GM23338 (cell line): ENCODE data around the gene CORO2A. TPM values are rescaled to one million over a fixed set of nuclear protein-coding genes. Genes with fewer than 3 reads are reported as not detected.

Experiments
- ATAC-seq: fragments of 200-7000 bp; cut with Tn5 transposase; 3 replicates; pipeline ENCODE4 v1.9.1; 2020
- DNase-seq: peaks from one replicate; pipeline ENCODE4 v3.0.0-alpha.2; 2015; ENCODE audit warnings: low spot score
- H2AFZ ChIP-seq: fragments of 200-600 bp; sonication (generic); 2 replicates; pipeline ENCODE4 v1.8.0; 2016; ENCODE audit warnings: antibody characterized with exemption, mild to moderate bottlenecking, moderate library complexity
- H3F3A ChIP-seq: fragments of 200-600 bp; sonication (generic); replicated peaks from 2 replicates; pipeline ENCODE4 v1.8.0; 2017; ENCODE audit warnings: antibody characterized with exemption, mixed run types, low read depth
- H3K27ac ChIP-seq: fragments of 200-600 bp; sonication (generic); 2 replicates; pipeline ENCODE4 v1.6.1; 2016; ENCODE audit warnings: low read depth
- H3K27me3 ChIP-seq: fragments of 200-600 bp; sonication (generic); 2 replicates; pipeline ENCODE4 v1.8.0; 2016; ENCODE audit warnings: mild to moderate bottlenecking, mixed run types, moderate library complexity; ENCODE audit not compliant: insufficient read depth
- H3K36me3 ChIP-seq: fragments of 200-600 bp; sonication (generic); 2 replicates; pipeline ENCODE4 v1.8.0; 2016; ENCODE audit warnings: mild to moderate bottlenecking; ENCODE audit not compliant: insufficient read depth
- H3K4me1 ChIP-seq: fragments of 200-600 bp; sonication (generic); 2 replicates; pipeline ENCODE4 v1.8.0; 2016; ENCODE audit warnings: mild to moderate bottlenecking, moderate library complexity; ENCODE audit not compliant: insufficient read depth
- H3K4me2 ChIP-seq: fragments of 200-600 bp; sonication (generic); 2 replicates; pipeline ENCODE4 v1.7.1; 2017; ENCODE audit warnings: mixed run types
- H3K4me3 ChIP-seq: fragments of 200-600 bp; sonication (generic); 2 replicates; pipeline ENCODE4 v1.6.1; 2016; ENCODE audit warnings: mixed run types
- H3K79me2 ChIP-seq: fragments of 200-600 bp; sonication (generic); replicated peaks from 2 replicates; pipeline ENCODE4 v1.8.0; 2017; ENCODE audit warnings: mild to moderate bottlenecking; ENCODE audit not compliant: insufficient read depth
- H3K9me2 ChIP-seq: fragments of 200-600 bp; sonication (generic); 2 replicates; pipeline ENCODE4 v1.8.0; 2017; ENCODE audit not compliant: insufficient read depth
- H4K20me1 ChIP-seq: fragments of 200-600 bp; sonication (generic); replicated peaks from 2 replicates; pipeline ENCODE4 v1.8.0; 2017; ENCODE audit warnings: mild to moderate bottlenecking; ENCODE audit not compliant: insufficient read depth
- H3K27ac Mint-ChIP-seq: 2 replicates; pipeline ENCODE4 v1.8.0; 2020; ENCODE audit warnings: inconsistent platforms, mild to moderate bottlenecking, moderate library complexity, mixed read lengths
- H3K27me3 Mint-ChIP-seq: 3 replicates; pipeline ENCODE4 v1.8.0; 2022; ENCODE audit warnings: low read depth, mild to moderate bottlenecking, moderate library complexity, mixed read lengths, inconsistent platforms; ENCODE audit not compliant: insufficient read depth, poor library complexity
- H3K36me3 Mint-ChIP-seq: 3 replicates; pipeline ENCODE4 v1.8.0; 2021; ENCODE audit warnings: low read depth, mild to moderate bottlenecking, inconsistent platforms, moderate library complexity, mixed read lengths
- H3K4me1 Mint-ChIP-seq: 3 replicates; pipeline ENCODE4 v1.8.0; 2020; ENCODE audit warnings: mild to moderate bottlenecking, inconsistent platforms, mixed read lengths
- H3K4me3 Mint-ChIP-seq: 3 replicates; pipeline ENCODE4 v1.8.0; 2021; ENCODE audit warnings: moderate library complexity, mild to moderate bottlenecking, inconsistent platforms, mixed read lengths
- H3K9me3 Mint-ChIP-seq: 3 replicates; pipeline ENCODE4 v1.8.0; 2020; ENCODE audit warnings: moderate library complexity, mild to moderate bottlenecking, inconsistent platforms, mixed read lengths
- CTCF ChIP-seq, 2 experiments: fragments of 200-600 bp in 1 of 2; sonication (generic) in 1 of 2; conservative IDR thresholded peaks; 2 replicates each; pipeline versions ENCODE4 v1.5.1 to v1.6.1; 2016 to 2017; ENCODE audit warnings: antibody characterized with exemption in 2 of 2, low read depth in 2 of 2, mild to moderate bottlenecking in 2 of 2, moderate library complexity in 1 of 2
- ETS1 ChIP-seq: IDR thresholded peaks from 2 replicates; pipeline ENCODE4 v1.6.1; 2016; ENCODE audit warnings: antibody characterized with exemption
- EZH2 ChIP-seq: fragments of 200-600 bp; sonication (generic); IDR thresholded peaks from one replicate; pipeline ENCODE4 v1.8.0; 2017; ENCODE audit warnings: antibody characterized with exemption, mild to moderate bottlenecking, low read depth; ENCODE audit not compliant: unreplicated experiment
- EZH2phosphoT487 ChIP-seq: fragments of 200-600 bp; sonication (generic); IDR thresholded peaks from one replicate; pipeline ENCODE4 v1.8.1; 2018; ENCODE audit warnings: antibody characterized with exemption; ENCODE audit not compliant: unreplicated experiment
- POLR2AphosphoS5 ChIP-seq: IDR thresholded peaks from 2 replicates; pipeline ENCODE4 v1.6.1; 2016; ENCODE audit warnings: antibody characterized with exemption, low read depth
- REST ChIP-seq: IDR thresholded peaks from one replicate; pipeline ENCODE4 v1.6.1; 2018; ENCODE audit warnings: antibody characterized with exemption; ENCODE audit not compliant: unreplicated experiment
- STAT1 ChIP-seq: IDR thresholded peaks from one replicate; pipeline ENCODE4 v1.6.1; 2016; ENCODE audit warnings: antibody characterized with exemption; ENCODE audit not compliant: unreplicated experiment
- ZNF331 ChIP-seq: fragments of 250-450 bp; sonication (Bioruptor Pico); IDR thresholded peaks from 2 replicates; pipeline ENCODE4 v1.5.0; 2020; ENCODE audit warnings: low read depth, mild to moderate bottlenecking, moderate library complexity
- polyA plus RNA-seq: library from polyadenylated mRNA; unstranded; fragments of >200 nt; fragmentation: Nextera tagmentation; extraction: Ambion mirVana; gene quantifications from 2 replicates; pipeline ENCODE4 v1.2.1, GENCODE V29; 2016
- total RNA-seq: library from RNA; depleted of rRNA; stranded (reverse); fragments of >200 nt; shearing (Covaris generic); gene quantifications from 2 replicates; pipeline ENCODE4 v1.2.3, GENCODE V29; 2014

Gene CORO2A
- total and polyA plus RNA-seq, 2 experiments from 2014 or later = 12.9 to 27.6 TPM

DNA sequence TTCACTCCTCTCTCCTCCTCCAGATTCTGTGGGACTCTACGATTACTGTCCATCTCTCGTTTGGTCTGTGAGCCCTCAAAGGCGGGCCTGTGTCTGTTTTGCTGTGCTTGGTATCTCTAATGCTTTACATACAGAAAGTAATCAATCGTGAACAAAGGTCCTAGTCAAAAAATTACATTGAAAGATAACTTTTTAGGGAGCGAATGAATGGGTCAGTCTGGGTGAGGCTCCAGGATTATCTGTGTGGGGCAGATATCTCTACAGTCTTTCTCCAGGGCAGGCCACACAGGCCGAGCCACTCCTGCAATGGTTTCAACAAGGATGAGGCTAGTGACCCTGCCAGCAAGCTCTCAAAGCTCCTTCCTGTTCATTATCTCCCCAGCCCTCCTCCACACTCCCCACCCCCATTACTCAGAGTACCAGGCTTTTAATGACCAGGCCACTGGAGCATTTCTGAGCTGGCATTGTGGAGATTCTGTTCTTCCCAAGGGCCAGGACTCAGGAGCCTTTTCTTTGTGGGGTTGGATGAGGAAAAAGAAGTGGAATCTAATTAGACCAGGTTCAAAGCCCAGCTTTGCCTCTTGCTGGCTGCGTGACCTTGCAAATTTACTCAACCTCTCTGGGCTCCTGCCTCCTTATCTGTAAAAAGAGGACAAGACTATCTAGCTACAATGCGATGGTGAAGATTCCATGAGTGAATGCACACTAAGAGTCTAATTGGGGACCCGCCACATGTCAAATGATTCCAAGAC is 10.2 kb downstream of the CORO2A start:
- Histone ChIP-seq H3K4me1 (peaks cover 4% of the 10 kb centered on the region), H3K27me3 (no peaks in the 10 kb centered on the region), H4K20me1 (peaks cover 3% of the 10 kb centered on the region; the same call in 1 of the 2 replicates), H2AFZ (no peak overlapping the region), H3K4me2 (0 out of 2 replicates have a peak overlapping the region, but pooled peaks have one; percentile 11), H3F3A (no peaks in the 10 kb centered on the region), H3K36me3 (no peaks in the 10 kb centered on the region; the same call in 1 of the 2 replicates), H3K4me3 (no peak overlapping the region), H3K27ac (no peak overlapping the region), H3K79me2 (peaks cover 39% of the 10 kb centered on the region), H3K9me2 (no peaks in the 10 kb centered on the region)
- Mint-ChIP-seq H3K27me3 (peaks cover 13% of the 10 kb centered on the region), H3K9me3 (no peaks in the 10 kb centered on the region), H3K4me1 (peaks cover 24% of the 10 kb centered on the region), H3K4me3 (no peak overlapping the region; the same call in 2 of the 3 replicates), H3K27ac (peak overlapping the region; percentile 2; the same call in 1 of the 2 replicates), H3K36me3 (no peaks in the 10 kb centered on the region)
- TF ChIP-seq POLR2AphosphoS5 = no peak
- no peak for TF ChIP-seq ETS1
- TF ChIP-seq EZH2 = no peak
- TF ChIP-seq STAT1 = no peak
- no peak for TF ChIP-seq REST
- no peak for TF ChIP-seq ZNF331
- no peak for TF ChIP-seq EZH2phosphoT487
- TF ChIP-seq CTCF (conservative IDR thresholded peaks at IDR 0.05; ENCODE audit: low read depth in 2 of 2) = no peak
- DNase-seq (no peak), ATAC-seq (no peak)
